Measurements from ENCODE around the gene UBN2.

DNA sequence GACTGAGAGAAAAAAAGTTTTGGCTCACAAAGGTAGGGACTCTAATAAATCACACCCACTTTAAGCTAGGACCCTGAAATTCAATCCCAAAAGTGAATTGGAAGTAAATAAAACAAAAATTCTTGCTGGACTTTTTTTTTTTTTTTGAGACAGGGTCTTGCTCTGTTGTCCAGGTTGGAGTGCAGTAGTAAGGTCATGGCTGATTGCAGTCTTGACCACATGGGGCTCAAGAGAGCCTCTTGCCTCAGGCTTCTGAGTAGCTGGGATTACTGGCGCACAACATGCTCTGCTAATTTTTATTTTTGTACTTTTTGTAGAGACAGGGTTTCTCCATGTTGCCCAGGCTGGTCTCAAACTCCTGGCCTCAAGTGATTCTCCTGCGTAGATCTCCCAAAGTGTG is 123.7 kb downstream of the UBN2 start:
- TF ChIP-seq, protein P1, sequence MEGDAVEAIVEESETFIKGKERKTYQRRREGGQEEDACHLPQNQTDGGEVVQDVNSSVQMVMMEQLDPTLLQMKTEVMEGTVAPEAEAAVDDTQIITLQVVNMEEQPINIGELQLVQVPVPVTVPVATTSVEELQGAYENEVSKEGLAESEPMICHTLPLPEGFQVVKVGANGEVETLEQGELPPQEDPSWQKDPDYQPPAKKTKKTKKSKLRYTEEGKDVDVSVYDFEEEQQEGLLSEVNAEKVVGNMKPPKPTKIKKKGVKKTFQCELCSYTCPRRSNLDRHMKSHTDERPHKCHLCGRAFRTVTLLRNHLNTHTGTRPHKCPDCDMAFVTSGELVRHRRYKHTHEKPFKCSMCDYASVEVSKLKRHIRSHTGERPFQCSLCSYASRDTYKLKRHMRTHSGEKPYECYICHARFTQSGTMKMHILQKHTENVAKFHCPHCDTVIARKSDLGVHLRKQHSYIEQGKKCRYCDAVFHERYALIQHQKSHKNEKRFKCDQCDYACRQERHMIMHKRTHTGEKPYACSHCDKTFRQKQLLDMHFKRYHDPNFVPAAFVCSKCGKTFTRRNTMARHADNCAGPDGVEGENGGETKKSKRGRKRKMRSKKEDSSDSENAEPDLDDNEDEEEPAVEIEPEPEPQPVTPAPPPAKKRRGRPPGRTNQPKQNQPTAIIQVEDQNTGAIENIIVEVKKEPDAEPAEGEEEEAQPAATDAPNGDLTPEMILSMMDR (IDR thresholded peaks at IDR 0.05) = no peak
- no peak for TF ChIP-seq POLR2A (IDR thresholded peaks at IDR 0.05)
